GM06990 (cell line): ENCODE measurements around the gene CNGB1.

Experiments
- DNase-seq: peaks from one replicate; pipeline ENCODE4 v3.0.0-alpha.2; 2011; ENCODE audit not compliant: insufficient read length; ENCODE audit errors: extremely low read depth
- H3K27me3 ChIP-seq: replicated peaks from 2 replicates; pipeline ENCODE4 v1.6.0; 2011; ENCODE audit warnings: low read length; ENCODE audit not compliant: control insufficient read depth, insufficient read depth
- H3K36me3 ChIP-seq: 2 replicates; pipeline ENCODE4 v1.5.1; 2011; ENCODE audit warnings: low read length; ENCODE audit not compliant: control insufficient read depth, insufficient read depth
- H3K4me3 ChIP-seq: replicated peaks from 2 replicates; pipeline ENCODE4 v1.5.1; 2011; ENCODE audit warnings: low read depth, mild to moderate bottlenecking, control low read depth, low read length
- CTCF ChIP-seq: IDR thresholded peaks from 2 replicates; pipeline ENCODE4 v1.5.1; 2011; ENCODE audit warnings: low read length, control low read depth, mild to moderate bottlenecking, inconsistent platforms; ENCODE audit not compliant: insufficient read depth, poor library complexity, severe bottlenecking

CNGB1 gene

GRCh38 chr16:57937861-57938260, 33.1 kb downstream of the CNGB1 start:
- TF ChIP-seq CTCF = no peak
- DNase-seq = no peak
- Histone ChIP-seq H3K4me3 (no peak overlapping the region), H3K27me3 (peaks cover 1% of the 10 kb centered on the region), H3K36me3 (no peaks in the 10 kb centered on the region)

GRCh38 chr16:57935904-57936303, 35.0 kb downstream of the CNGB1 start:
- H3K4me3 ChIP-seq = no peak overlapping the region
- no peak for TF ChIP-seq CTCF
- H3K27me3 ChIP-seq = peaks cover 1% of the 10 kb centered on the region
- DNase-seq = no peak
- H3K36me3 ChIP-seq = no peaks in the 10 kb centered on the region

GRCh38 chr16:57930533-57930932, 40.4 kb downstream of the CNGB1 start:
- DNase-seq = no peak
- no peak overlapping the region for H3K4me3 ChIP-seq
- TF ChIP-seq CTCF = no peak
- H3K27me3 ChIP-seq = no peaks in the 10 kb centered on the region; the same call in 1 of the 2 replicates
- H3K36me3 ChIP-seq = no peaks in the 10 kb centered on the region

GRCh38 chr16:57929250-57929649, 41.7 kb downstream of the CNGB1 start:
- Histone ChIP-seq H3K36me3 (no peaks in the 10 kb centered on the region), H3K4me3 (no peak overlapping the region), H3K27me3 (no peaks in the 10 kb centered on the region; the same call in 1 of the 2 replicates)
- TF ChIP-seq CTCF = no peak
- no peak for DNase-seq

- no peaks in the 10 kb centered on the region for H3K27me3 ChIP-seq
- H3K36me3 ChIP-seq = no peaks in the 10 kb centered on the region
Measured at GRCh38 chr16:57926041-57926440, 44.9 kb downstream of the CNGB1 start.

More at GRCh38 chr16:57926041-57926440, 44.9 kb downstream of the CNGB1 start:
- no peak for TF ChIP-seq CTCF
- no peak for DNase-seq
- no peak overlapping the region for H3K4me3 ChIP-seq
